Chondrocyte (in vitro differentiated cells): Measurements from ENCODE around the gene FASLG. TPM values are rescaled to one million over a fixed set of nuclear protein-coding genes. Genes with fewer than 3 reads are reported as not detected.

Experiments used
- DNase-seq: peaks from one replicate; pipeline ENCODE4 v3.0.0; 2021; ENCODE audit warnings: mixed read lengths, low spot score
- H3K27ac Mint-ChIP-seq: one replicate; pipeline ENCODE4 v1.8.0; 2021; ENCODE audit warnings: mild to moderate bottlenecking, moderate library complexity, mixed read lengths; ENCODE audit not compliant: unreplicated experiment
- H3K27me3 Mint-ChIP-seq: 2 replicates; pipeline ENCODE4 v1.8.0; 2021; ENCODE audit warnings: low read depth, mixed read lengths
- H3K36me3 Mint-ChIP-seq: 2 replicates; pipeline ENCODE4 v1.8.0; 2021; ENCODE audit warnings: low read depth, mixed read lengths
- H3K4me1 Mint-ChIP-seq: 2 replicates; pipeline ENCODE4 v1.8.0; 2021; ENCODE audit warnings: low read depth, mild to moderate bottlenecking, mixed read lengths
- H3K4me3 Mint-ChIP-seq: one replicate; pipeline ENCODE4 v1.8.0; 2021; ENCODE audit warnings: mild to moderate bottlenecking, moderate library complexity, mixed read lengths; ENCODE audit not compliant: unreplicated experiment
- H3K9me3 Mint-ChIP-seq: 2 replicates; pipeline ENCODE4 v1.8.0; 2021; ENCODE audit warnings: low read depth, mixed read lengths
- CTCF ChIP-seq: fragments of 200-600 bp; sonication (generic); IDR thresholded peaks from 2 replicates; pipeline ENCODE4 v1.5.0; 2021; ENCODE audit warnings: antibody characterized with exemption, mild to moderate bottlenecking, moderate library complexity
- total RNA-seq: library from RNA; stranded (reverse); gene quantifications from 3 replicates; pipeline ENCODE4 v1.2.1, GENCODE V29; 2021

Gene FASLG
- total RNA-seq, 1 donor from 2014 or later = not detected

- H3K27ac Mint-ChIP-seq = no peak overlapping the region
- H3K4me3 Mint-ChIP-seq = no peak overlapping the region
- no peaks in the 10 kb centered on the region for H3K27me3 Mint-ChIP-seq
- DNase-seq = no peak
- no peaks in the 10 kb centered on the region for H3K36me3 Mint-ChIP-seq
- H3K9me3 Mint-ChIP-seq = no peaks in the 10 kb centered on the region
- H3K4me1 Mint-ChIP-seq = peaks cover 24% of the 10 kb centered on the region
- TF ChIP-seq CTCF = no peak
Observed at GRCh38 chr1:172642970-172643369, 15.9 kb upstream of the FASLG start.

- H3K4me1 Mint-ChIP-seq = peaks cover 4% of the 10 kb centered on the region
- H3K27me3 Mint-ChIP-seq = no peaks in the 10 kb centered on the region
- H3K36me3 Mint-ChIP-seq = no peaks in the 10 kb centered on the region
- no peak for DNase-seq
- H3K9me3 Mint-ChIP-seq = no peaks in the 10 kb centered on the region
- H3K27ac Mint-ChIP-seq = no peak overlapping the region
- no peak overlapping the region for H3K4me3 Mint-ChIP-seq
- no peak for TF ChIP-seq CTCF
Observed at GRCh38 chr1:172646653-172647052, 12.2 kb upstream of the FASLG start.

GRCh38 chr1:172647110-172647564, 11.8 kb upstream of the FASLG start:
- no peak overlapping the region for H3K27ac Mint-ChIP-seq
- peaks cover 4% of the 10 kb centered on the region for H3K4me1 Mint-ChIP-seq
- H3K9me3 Mint-ChIP-seq = no peaks in the 10 kb centered on the region
- no peaks in the 10 kb centered on the region for H3K27me3 Mint-ChIP-seq
- no peak for TF ChIP-seq CTCF
- H3K36me3 Mint-ChIP-seq = no peaks in the 10 kb centered on the region
- H3K4me3 Mint-ChIP-seq = no peak overlapping the region
- no peak for DNase-seq

GRCh38 chr1:172647987-172648386, 10.9 kb upstream of the FASLG start:
- Mint-ChIP-seq H3K4me1 (peaks cover 3% of the 10 kb centered on the region), H3K9me3 (no peaks in the 10 kb centered on the region), H3K27ac (no peak overlapping the region), H3K36me3 (no peaks in the 10 kb centered on the region), H3K27me3 (no peaks in the 10 kb centered on the region), H3K4me3 (no peak overlapping the region)
- TF ChIP-seq CTCF = no peak
- no peak for DNase-seq

- Mint-ChIP-seq H3K4me3 (no peak overlapping the region), H3K27ac (no peak overlapping the region), H3K4me1 (no peaks in the 10 kb centered on the region), H3K36me3 (no peaks in the 10 kb centered on the region), H3K9me3 (no peaks in the 10 kb centered on the region), H3K27me3 (no peaks in the 10 kb centered on the region)
- DNase-seq = no peak
- TF ChIP-seq CTCF = no peak
Observed at GRCh38 chr1:172650474-172651193, 8.3 kb upstream of the FASLG start.
